Natural killer cell treated with Interleukin-12 subunit alpha and Interleukin-12 subunit beta and Interleukin-15 and Interleukin-18, amount 100 ng/mL, for 72 hours (primary cell): ENCODE results near the gene UNC119. TPM values are rescaled to one million over a fixed set of nuclear protein-coding genes. Genes with fewer than 3 reads are reported as not detected.

Source experiments
- ATAC-seq, 2 donors: fragments of 150-1000 bp; cut with Tn5 transposase in 1 of 2; sonication (Bioruptor Pico), chemical (Tn5 transposase) in 1 of 2; 2 replicates each; pipeline ENCODE4 v1.10.0; 2021
- DNase-seq: peaks from one replicate; pipeline ENCODE4 v3.0.0; 2022; ENCODE audit warnings: low spot score
- H3K27ac Mint-ChIP-seq, 2 donors: 1 replicate in 1 of 2; 2 replicates in 1 of 2; pipeline ENCODE4 v1.8.0; 2022; ENCODE audit warnings: mixed read lengths in 2 of 2, mild to moderate bottlenecking in 1 of 2, moderate library complexity in 1 of 2
- H3K27me3 Mint-ChIP-seq, 2 donors: 1 replicate in 1 of 2; 2 replicates in 1 of 2; pipeline ENCODE4 v1.8.0; 2022; ENCODE audit warnings: mixed read lengths in 2 of 2
- H3K36me3 Mint-ChIP-seq: one replicate; pipeline ENCODE4 v1.8.0; 2022; ENCODE audit warnings: mixed read lengths
- H3K4me1 Mint-ChIP-seq, 2 donors: 1 replicate in 1 of 2; 2 replicates in 1 of 2; pipeline ENCODE4 v1.8.0; 2022; ENCODE audit warnings: low read depth in 2 of 2, mixed read lengths in 2 of 2, mild to moderate bottlenecking in 1 of 2
- H3K4me3 Mint-ChIP-seq: one replicate; pipeline ENCODE4 v1.8.0; 2022; ENCODE audit warnings: mixed read lengths
- H3K9me3 Mint-ChIP-seq: 2 replicates; pipeline ENCODE4 v1.8.0; 2022; ENCODE audit warnings: mixed read lengths
- total RNA-seq, 2 donors: library from RNA; stranded (reverse); gene quantifications; one replicate each; pipeline ENCODE4 v1.2.3, GENCODE V29; 2022

Gene UNC119
- total RNA-seq, 2 donors from 2014 or later, result 104 to 135 TPM

DNA sequence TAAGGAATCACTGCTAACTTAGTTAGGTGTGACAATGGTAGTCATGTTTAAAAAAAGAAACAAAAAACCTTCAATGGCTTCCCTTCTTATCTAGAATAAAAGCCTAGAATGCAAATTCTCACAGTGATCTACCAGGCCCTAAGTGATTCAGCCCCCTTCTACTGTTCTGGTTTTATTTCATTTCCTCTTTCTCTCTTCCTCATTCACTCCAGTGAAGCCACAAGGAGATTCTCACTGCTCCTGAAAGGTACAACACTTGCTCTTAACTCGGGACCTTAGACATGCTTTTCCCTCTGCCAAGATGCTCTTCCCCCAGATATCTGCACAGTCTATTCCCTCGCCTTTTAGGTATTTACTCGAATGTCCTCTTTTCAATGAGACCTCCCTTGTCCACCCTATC, 15.2 kb upstream of the UNC119 start:
- H3K4me3 Mint-ChIP-seq, result peak overlapping the region; percentile 9
- H3K27ac Mint-ChIP-seq, result peak overlapping the region; percentile 40 to 49
- no peak for ATAC-seq
- no peaks in the 10 kb centered on the region for H3K27me3 Mint-ChIP-seq
- H3K36me3 Mint-ChIP-seq, result no peaks in the 10 kb centered on the region
- peaks cover 40 to 42% of the 10 kb centered on the region in 2 donors for H3K4me1 Mint-ChIP-seq
- H3K9me3 Mint-ChIP-seq, result no peaks in the 10 kb centered on the region
- DNase-seq, result no peak

DNA sequence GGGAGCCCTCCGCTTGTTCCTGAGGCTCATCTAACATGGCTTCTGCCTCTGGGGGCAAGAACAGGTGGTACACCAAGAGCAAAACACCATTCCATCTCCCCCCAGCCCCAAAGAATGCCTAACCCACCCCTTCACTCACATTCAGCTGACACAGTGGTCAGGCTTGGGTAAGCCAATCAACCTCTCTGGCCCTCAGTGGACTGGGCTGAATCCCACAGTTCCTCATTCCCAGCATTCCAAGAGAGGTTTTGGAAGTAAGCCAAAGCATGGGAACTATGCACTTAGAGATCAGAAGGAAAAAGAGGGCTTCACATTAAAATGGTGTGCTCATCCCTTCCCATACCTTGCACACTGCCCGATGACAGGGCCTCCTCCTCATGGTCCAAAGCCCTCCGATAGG, 11.1 kb upstream of the UNC119 start:
- H3K9me3 Mint-ChIP-seq, result no peaks in the 10 kb centered on the region
- H3K4me3 Mint-ChIP-seq, result no peak overlapping the region
- H3K36me3 Mint-ChIP-seq, result peaks cover 2% of the 10 kb centered on the region
- no peak for ATAC-seq
- peaks cover 15 to 17% of the 10 kb centered on the region in 2 donors for H3K4me1 Mint-ChIP-seq
- H3K27me3 Mint-ChIP-seq, result no peaks in the 10 kb centered on the region
- H3K27ac Mint-ChIP-seq, result no peak overlapping the region
- DNase-seq, result no peak

DNA sequence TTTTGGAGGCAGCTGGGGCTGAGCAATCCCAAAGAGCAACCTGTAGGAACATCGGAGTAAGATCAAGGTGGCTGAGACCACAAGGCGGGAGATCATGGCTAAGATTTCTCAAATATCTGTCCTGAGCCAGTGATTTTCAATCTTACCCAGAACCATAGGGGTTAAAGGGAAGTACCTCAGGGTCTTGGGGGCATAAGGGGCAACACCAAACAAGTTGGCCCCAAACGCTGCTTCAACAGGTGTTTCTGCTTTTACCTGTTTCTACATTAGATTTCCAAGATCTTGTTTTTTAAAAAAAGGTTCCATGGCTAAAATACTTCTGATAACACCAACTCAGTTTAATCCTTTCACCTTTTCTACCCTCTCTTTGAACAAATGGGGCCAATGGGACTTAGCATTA, 2.6 kb upstream of the UNC119 start:
- Mint-ChIP-seq H3K27ac (no peak overlapping the region), H3K4me1 (peaks cover 37 to 43% of the 10 kb centered on the region in 2 donors), H3K4me3 (no peak overlapping the region), H3K36me3 (peaks cover 32% of the 10 kb centered on the region), H3K9me3 (no peaks in the 10 kb centered on the region), H3K27me3 (no peaks in the 10 kb centered on the region)
- DNase-seq (no peak), ATAC-seq (no peak)

DNA sequence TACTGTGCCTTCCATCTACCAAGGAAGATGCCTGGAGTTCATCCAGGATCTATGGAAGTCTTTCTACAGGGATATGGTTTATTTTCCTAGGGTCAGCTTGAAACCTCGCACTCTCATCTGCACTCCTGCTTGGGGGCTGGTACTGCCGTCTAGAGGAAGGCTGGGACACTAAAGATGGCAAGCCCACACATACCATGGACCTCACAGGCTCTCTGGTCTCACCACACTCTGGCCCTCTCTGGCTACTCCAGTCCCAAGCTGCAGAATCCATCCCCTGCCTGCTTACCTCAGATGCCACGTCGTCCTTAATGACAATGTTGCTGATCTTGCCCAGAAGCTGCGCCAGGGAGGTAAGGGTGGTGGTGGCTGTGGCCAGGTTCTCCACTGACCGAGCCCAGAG, 2.1 kb upstream of the UNC119 start:
- Mint-ChIP-seq H3K27ac (peak overlapping the region in 1 of 2 donors; percentile 13), H3K27me3 (no peaks in the 10 kb centered on the region), H3K9me3 (no peaks in the 10 kb centered on the region), H3K4me1 (peaks cover 41 to 46% of the 10 kb centered on the region in 2 donors), H3K36me3 (peaks cover 32% of the 10 kb centered on the region), H3K4me3 (no peak overlapping the region)
- ATAC-seq (no peak), DNase-seq (no peak)

DNA sequence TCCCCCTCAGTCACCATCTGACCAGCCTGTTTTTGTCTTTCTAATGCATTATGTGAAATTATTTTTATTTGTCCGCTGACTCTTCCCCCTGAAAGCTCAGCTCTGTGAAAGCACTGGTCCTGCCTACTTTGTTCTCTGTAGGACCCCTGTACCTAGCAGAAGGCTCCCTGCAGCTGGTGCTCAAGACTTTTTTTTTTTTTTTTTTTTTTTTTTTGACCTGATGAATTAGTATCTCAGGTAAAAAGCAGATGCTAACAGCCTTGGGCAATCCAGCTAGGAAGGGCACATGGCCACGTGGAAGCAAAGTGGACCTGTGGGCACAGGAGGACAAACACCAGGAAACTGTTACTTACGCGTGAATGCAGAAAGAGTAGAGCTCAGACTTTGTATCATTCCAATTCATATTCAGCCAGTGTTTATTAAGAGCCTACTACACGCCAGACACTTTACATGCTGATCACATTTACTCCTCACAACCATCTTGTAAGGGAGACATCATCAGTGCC, 629 bp upstream of the UNC119 start:
- ATAC-seq, result no peak
- H3K9me3 Mint-ChIP-seq, result no peaks in the 10 kb centered on the region
- no peak for DNase-seq
- peaks cover 56 to 61% of the 10 kb centered on the region in 2 donors for H3K4me1 Mint-ChIP-seq
- peak overlapping the region; percentile 91 for H3K4me3 Mint-ChIP-seq
- peak overlapping the region; percentile 46 to 75 for H3K27ac Mint-ChIP-seq
- peaks cover 28% of the 10 kb centered on the region for H3K36me3 Mint-ChIP-seq
- no peaks in the 10 kb centered on the region for H3K27me3 Mint-ChIP-seq

DNA sequence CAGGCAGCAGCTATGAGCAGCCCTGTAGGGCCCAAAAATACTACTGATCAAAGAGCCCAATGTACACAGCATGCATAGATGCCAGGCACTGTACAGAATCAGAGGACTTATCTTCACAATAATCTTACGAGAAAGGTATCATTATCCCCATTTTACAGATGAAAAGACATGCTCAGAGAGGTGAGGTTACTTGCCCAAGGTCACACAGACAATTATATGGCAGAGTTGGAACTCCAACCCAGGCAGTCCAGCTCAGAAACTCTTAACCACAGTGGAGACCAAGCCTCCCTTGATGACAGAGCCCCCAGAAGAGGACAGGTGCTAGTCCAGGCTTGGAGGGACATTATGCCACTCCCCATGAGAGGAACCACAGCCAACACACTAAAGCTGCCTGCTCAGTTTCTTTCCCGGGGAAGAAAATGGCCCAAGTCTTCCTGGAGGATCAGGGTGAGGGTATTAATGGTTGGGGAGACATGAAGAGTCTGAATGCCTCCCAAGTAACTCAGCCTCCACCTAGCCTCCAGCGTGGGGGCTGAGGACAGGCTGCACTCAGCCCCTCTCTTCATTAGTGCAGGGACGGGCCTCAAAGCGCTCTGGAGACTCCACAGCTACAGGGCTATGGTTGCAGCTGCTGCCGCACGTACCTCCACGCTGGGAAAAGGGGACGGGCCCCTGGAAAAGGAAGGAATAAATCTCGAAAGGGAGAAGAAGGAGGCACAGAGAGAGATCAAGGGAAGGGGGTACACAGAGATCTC, 826 bp downstream of the UNC119 start:
- Mint-ChIP-seq H3K9me3 (no peaks in the 10 kb centered on the region), H3K36me3 (peaks cover 19% of the 10 kb centered on the region), H3K27ac (peak overlapping the region; percentile 93 to 94), H3K4me3 (peak overlapping the region; percentile 91), H3K27me3 (no peaks in the 10 kb centered on the region), H3K4me1 (peaks cover 63% of the 10 kb centered on the region in 2 donors)
- DNase-seq (no peak), ATAC-seq (no peak)

DNA sequence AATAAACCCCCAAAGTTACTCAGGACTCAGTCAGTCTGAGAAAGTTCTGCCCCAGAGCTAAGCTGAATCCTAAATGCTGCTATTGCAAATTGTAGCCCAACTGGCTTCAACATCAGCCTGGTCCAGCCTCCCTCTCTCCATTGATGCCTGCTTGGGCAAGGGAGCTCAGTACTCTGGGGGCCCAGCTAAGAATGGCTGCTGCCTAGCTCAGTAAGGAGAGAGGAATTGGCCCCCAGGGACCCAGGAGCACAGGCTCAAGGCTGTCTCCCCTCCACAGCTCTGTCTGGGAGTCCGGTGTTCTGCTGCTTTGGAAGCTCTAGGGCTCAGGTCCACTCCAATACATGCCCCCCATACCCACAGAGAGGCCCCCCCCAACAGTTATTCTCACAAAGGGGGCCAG, 1.6 kb downstream of the UNC119 start:
- Mint-ChIP-seq H3K27ac (peak overlapping the region; percentile 93 to 94), H3K4me3 (peak overlapping the region; percentile 91), H3K9me3 (no peaks in the 10 kb centered on the region), H3K36me3 (peaks cover 12% of the 10 kb centered on the region), H3K27me3 (no peaks in the 10 kb centered on the region), H3K4me1 (peaks cover 63% of the 10 kb centered on the region in 2 donors)
- ATAC-seq (no peak), DNase-seq (no peak)

- DNase-seq, result peak; percentile 86
- Mint-ChIP-seq H3K36me3 (peaks cover 12% of the 10 kb centered on the region), H3K4me1 (peaks cover 62 to 68% of the 10 kb centered on the region in 2 donors), H3K9me3 (no peaks in the 10 kb centered on the region), H3K27me3 (no peaks in the 10 kb centered on the region), H3K27ac (peak overlapping the region; percentile 93 to 94), H3K4me3 (peak overlapping the region; percentile 91)
- peak; percentile 78 to 80 for ATAC-seq
Observed at GRCh38 chr17:28549236-28550132, 2.9 kb downstream of the UNC119 start.

GRCh38 chr17:28548417-28549130, 3.9 kb downstream of the UNC119 start:
- no peak for ATAC-seq
- Mint-ChIP-seq H3K9me3 (no peaks in the 10 kb centered on the region), H3K4me1 (peaks cover 53 to 61% of the 10 kb centered on the region in 2 donors), H3K4me3 (peak overlapping the region; percentile 91), H3K27me3 (no peaks in the 10 kb centered on the region), H3K36me3 (peaks cover 6% of the 10 kb centered on the region), H3K27ac (peak overlapping the region; percentile 93 to 94)
- DNase-seq, result no peak

DNA sequence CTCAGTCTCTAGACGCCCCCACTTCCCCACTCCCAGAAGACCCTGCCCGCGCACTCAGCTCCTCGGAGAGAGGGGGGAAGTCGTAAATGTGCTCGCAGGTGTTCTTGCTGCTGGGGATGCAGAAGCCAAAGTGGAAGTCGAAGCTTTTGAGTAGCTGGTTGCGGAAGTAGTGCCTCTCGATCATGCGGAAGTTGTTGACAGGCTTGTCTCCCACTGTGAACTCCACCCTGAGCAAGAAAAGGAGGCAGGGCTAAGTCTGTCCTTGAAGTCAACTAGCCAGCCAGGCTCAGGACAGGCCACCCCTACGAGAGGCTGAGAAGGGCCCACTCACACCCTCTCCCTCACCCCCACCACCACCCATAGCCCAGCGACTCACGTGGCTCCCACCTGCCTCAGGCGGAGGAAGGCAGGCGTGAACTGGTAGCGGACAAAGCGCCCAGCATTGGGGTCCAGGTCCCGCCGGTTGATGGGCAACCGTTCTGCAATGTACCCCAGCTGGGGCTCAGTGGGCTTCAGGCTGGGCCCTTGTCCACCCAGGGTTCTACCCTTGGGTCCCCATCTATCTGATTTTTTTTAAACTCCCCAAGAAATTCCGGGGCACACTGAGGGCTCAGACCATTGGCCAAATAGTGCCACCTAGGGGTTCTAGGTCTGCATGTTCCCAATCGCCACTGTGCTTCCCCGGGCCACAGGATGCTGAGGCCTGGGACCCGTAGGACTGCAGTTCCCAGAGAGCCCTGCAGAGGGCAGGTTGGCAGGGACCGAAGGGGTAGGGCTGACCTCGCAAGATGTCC, 4.6 kb downstream of the UNC119 start:
- no peaks in the 10 kb centered on the region for H3K27me3 Mint-ChIP-seq
- peaks cover 5% of the 10 kb centered on the region for H3K36me3 Mint-ChIP-seq
- DNase-seq (peak; percentile 83), ATAC-seq (peak; percentile 62 to 64)
- no peaks in the 10 kb centered on the region for H3K9me3 Mint-ChIP-seq
- peak overlapping the region; percentile 93 to 94 for H3K27ac Mint-ChIP-seq
- H3K4me1 Mint-ChIP-seq, result peaks cover 45 to 53% of the 10 kb centered on the region in 2 donors
- H3K4me3 Mint-ChIP-seq, result peak overlapping the region; percentile 81

DNA sequence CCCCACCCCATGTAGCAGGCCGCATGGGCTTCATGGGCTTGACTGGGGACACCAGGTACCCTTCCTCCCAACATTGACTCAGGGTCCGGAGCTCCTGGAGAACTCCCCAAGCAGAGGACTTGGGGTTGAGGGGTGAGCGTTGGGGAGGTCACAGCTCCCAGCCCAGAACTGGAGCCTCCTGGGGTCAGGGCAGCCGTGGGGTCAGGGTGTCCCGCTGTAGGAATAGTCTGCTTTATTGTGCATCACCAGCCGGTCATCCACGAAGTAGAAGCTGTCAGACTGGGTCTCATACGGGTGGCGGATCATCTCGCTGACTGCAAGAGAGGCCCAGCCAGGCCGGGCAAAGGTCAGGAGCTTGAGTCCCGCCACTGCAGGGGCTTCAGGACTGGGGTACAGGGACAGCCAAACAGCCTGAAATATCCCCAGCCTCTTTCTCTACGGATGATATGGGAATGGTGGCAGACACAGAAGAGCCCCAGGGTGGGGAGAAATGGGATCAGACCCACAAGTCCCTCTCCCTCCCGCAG, 5.3 kb downstream of the UNC119 start:
- no peaks in the 10 kb centered on the region for H3K9me3 Mint-ChIP-seq
- H3K4me3 Mint-ChIP-seq, result peak overlapping the region; percentile 41
- H3K27me3 Mint-ChIP-seq, result no peaks in the 10 kb centered on the region
- H3K27ac Mint-ChIP-seq, result peak overlapping the region; percentile 93 to 94
- H3K36me3 Mint-ChIP-seq, result peaks cover 5% of the 10 kb centered on the region
- no peak for ATAC-seq
- no peak for DNase-seq
- H3K4me1 Mint-ChIP-seq, result peaks cover 43 to 50% of the 10 kb centered on the region in 2 donors

DNA sequence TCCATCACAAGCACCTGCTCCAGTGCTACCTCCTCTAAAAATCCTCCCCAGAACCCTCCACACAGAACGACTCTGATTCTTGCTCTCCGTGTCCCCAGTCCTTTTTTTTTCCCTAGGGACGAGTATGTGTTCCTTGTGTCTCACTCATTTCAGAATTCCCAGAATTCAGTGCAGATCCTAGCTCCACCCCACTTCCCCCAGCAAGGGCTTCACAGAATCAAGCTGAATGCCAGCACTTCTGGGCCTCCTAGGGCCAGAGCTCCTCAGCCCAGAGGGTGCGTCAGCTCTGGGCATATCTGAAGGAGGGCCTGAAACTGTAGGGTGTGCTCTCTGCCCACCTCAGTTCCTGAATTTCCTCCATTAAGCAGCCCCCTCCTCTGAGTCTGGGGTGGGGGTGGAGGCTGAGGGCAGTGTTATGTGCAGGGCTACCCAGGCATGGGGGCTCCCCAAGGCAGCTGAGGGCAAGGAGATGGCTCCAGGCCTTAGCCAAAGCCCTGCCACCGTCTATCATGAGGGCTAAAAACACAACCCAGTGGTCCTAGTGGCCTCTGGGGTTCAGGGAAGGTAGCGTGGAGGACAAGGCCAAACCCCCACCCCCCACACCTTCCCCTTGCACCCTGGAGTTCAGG, 6.5 kb downstream of the UNC119 start:
- peaks cover 5% of the 10 kb centered on the region for H3K36me3 Mint-ChIP-seq
- H3K27me3 Mint-ChIP-seq, result no peaks in the 10 kb centered on the region
- ATAC-seq, result no peak
- no peaks in the 10 kb centered on the region for H3K9me3 Mint-ChIP-seq
- DNase-seq, result peak; percentile 44
- H3K4me3 Mint-ChIP-seq, result no peak overlapping the region
- H3K4me1 Mint-ChIP-seq, result peaks cover 33 to 38% of the 10 kb centered on the region in 2 donors
- H3K27ac Mint-ChIP-seq, result peak overlapping the region in 1 of 2 donors; percentile 9
